ENCODE data around the gene PINLYP.

PINLYP gene

DNA sequence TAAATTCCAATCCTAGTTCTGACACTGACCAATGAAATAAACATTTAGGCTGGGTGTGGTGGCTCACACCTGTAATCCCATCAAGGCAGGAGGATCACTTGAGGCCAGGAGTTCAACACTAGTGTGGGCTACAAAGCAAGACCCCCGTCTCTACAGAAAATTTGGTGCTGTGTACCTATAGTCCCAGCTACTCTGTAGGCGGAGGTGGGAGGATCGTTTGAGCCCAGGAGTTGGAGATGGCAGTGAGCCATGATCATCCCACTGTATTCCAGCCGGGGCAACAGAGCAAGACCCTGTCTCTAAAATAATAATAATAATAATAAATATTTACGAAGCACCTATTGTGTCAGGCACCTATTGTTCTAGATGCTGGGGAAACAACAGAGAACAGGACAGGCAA is 13.7 kb downstream of the PINLYP start:
- TF ChIP-seq, protein P1, sequence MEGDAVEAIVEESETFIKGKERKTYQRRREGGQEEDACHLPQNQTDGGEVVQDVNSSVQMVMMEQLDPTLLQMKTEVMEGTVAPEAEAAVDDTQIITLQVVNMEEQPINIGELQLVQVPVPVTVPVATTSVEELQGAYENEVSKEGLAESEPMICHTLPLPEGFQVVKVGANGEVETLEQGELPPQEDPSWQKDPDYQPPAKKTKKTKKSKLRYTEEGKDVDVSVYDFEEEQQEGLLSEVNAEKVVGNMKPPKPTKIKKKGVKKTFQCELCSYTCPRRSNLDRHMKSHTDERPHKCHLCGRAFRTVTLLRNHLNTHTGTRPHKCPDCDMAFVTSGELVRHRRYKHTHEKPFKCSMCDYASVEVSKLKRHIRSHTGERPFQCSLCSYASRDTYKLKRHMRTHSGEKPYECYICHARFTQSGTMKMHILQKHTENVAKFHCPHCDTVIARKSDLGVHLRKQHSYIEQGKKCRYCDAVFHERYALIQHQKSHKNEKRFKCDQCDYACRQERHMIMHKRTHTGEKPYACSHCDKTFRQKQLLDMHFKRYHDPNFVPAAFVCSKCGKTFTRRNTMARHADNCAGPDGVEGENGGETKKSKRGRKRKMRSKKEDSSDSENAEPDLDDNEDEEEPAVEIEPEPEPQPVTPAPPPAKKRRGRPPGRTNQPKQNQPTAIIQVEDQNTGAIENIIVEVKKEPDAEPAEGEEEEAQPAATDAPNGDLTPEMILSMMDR (conservative IDR thresholded peaks at IDR 0.05; ENCODE audit: low read depth, low read length), result no peak
- Histone ChIP-seq H3K27me3 (ENCODE audit: insufficient read depth, low read depth) (no peaks in the 10 kb centered on the region), H3K36me3 (ENCODE audit: insufficient read depth) (no peaks in the 10 kb centered on the region), H3K9ac (no peak overlapping the region), H3K4me3 (IDR thresholded peaks at IDR 0.05; ENCODE audit: insufficient read depth, low read depth, low read length) (no peak overlapping the region), H2AFZ (ENCODE audit: low read depth) (no peak overlapping the region), H3K4me2 (no peak overlapping the region), H3K27ac (no peak overlapping the region), H3K79me2 (ENCODE audit: insufficient read depth, low read depth) (peaks cover 6% of the 10 kb centered on the region; the same call in 1 of the 2 replicates), H3K4me1 (ENCODE audit: low read depth, poor library complexity, severe bottlenecking) (peaks cover 10% of the 10 kb centered on the region), H4K20me1 (ENCODE audit: insufficient read depth) (no peaks in the 10 kb centered on the region)

DNA sequence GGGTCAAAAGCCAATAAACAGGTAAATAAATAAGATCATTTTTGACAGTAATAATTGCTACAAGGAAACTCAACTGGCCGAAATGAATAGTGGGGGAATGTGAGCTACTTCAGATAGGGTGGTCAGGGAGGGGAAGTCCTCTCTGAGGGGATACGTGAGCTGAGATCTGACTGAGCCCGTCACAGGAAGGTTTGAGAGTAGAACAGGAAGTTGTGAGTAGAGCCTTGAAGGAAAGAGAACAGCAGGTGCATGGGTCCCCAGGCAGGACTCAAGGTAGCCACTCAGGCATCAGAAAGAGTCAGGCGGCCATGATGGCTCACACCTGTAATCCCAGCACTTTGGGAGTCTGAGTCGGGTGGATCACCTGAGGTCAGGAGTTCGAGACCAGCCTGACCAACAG is 14.1 kb downstream of the PINLYP start:
- TF ChIP-seq, protein P1 (conservative IDR thresholded peaks at IDR 0.05; ENCODE audit: low read depth, low read length), result no peak
- no peak overlapping the region for H3K4me3 ChIP-seq (IDR thresholded peaks at IDR 0.05; ENCODE audit: insufficient read depth, low read depth, low read length)
- no peak overlapping the region for H3K4me2 ChIP-seq
- peaks cover 11% of the 10 kb centered on the region for H3K4me1 ChIP-seq (ENCODE audit: low read depth, poor library complexity, severe bottlenecking)
- no peak overlapping the region for H3K9ac ChIP-seq
- no peaks in the 10 kb centered on the region for H3K36me3 ChIP-seq (ENCODE audit: insufficient read depth)
- H3K27ac ChIP-seq, result no peak overlapping the region
- H4K20me1 ChIP-seq (ENCODE audit: insufficient read depth), result no peaks in the 10 kb centered on the region
- H3K27me3 ChIP-seq (ENCODE audit: insufficient read depth, low read depth), result no peaks in the 10 kb centered on the region
- no peak overlapping the region for H2AFZ ChIP-seq (ENCODE audit: low read depth)
- peaks cover 10% of the 10 kb centered on the region; the same call in 1 of the 2 replicates for H3K79me2 ChIP-seq (ENCODE audit: insufficient read depth, low read depth)

DNA sequence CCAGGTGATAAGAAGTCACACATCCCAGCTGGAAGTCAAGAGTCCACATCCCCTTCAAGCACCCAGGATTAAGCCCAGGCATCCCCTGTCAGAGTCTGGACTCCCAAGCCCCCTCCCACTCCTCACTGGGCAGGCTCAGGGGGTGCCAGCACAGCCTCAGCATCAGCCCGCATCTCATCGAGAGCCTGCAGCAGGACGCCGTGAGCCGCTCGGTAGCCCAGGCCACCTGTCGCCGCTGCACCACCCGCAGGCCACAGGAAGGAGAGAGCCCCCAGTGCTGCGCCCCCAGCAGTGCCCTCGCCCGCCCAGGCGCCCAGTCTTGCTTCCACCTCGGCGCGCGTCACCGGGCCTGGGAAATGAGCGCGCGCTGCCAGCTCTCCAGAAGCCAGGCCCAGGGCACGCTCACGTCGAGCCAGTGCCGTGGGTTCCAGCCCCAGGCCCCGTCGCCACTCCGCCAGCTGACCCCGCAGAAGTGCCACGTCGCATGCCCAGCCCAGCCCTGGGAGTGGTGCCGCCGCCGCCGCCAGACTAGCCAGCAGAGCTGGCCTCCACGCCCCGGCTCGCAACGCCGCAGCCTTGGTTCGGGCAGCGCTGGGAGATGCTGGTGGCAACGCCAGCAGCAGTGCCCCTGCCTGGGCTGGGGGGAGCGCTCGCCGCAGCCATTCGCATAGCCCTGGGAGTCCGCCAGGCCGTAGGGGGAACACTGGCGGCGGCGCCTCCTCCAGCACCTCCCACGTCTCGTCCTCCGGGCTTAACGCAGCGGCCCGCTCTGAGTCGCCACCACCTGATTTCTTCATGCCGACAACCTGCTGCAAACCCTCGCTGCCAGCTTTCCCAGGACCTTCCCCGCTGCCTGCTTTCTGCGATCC is 16.5 kb downstream of the PINLYP start:
- no peak overlapping the region for H3K27ac ChIP-seq
- H3K4me1 ChIP-seq (ENCODE audit: low read depth, poor library complexity, severe bottlenecking), result peaks cover 10% of the 10 kb centered on the region
- TF ChIP-seq, protein P1 (conservative IDR thresholded peaks at IDR 0.05; ENCODE audit: low read depth, low read length), result no peak
- no peaks in the 10 kb centered on the region for H4K20me1 ChIP-seq (ENCODE audit: insufficient read depth)
- H3K4me2 ChIP-seq, result no peak overlapping the region
- H3K27me3 ChIP-seq (ENCODE audit: insufficient read depth, low read depth), result no peaks in the 10 kb centered on the region
- peaks cover 19% of the 10 kb centered on the region for H3K79me2 ChIP-seq (ENCODE audit: insufficient read depth, low read depth)
- H3K9ac ChIP-seq, result no peak overlapping the region
- no peak overlapping the region for H2AFZ ChIP-seq (ENCODE audit: low read depth)
- H3K4me3 ChIP-seq (IDR thresholded peaks at IDR 0.05; ENCODE audit: insufficient read depth, low read depth, low read length), result no peak overlapping the region
- H3K36me3 ChIP-seq (ENCODE audit: insufficient read depth), result no peaks in the 10 kb centered on the region

DNA sequence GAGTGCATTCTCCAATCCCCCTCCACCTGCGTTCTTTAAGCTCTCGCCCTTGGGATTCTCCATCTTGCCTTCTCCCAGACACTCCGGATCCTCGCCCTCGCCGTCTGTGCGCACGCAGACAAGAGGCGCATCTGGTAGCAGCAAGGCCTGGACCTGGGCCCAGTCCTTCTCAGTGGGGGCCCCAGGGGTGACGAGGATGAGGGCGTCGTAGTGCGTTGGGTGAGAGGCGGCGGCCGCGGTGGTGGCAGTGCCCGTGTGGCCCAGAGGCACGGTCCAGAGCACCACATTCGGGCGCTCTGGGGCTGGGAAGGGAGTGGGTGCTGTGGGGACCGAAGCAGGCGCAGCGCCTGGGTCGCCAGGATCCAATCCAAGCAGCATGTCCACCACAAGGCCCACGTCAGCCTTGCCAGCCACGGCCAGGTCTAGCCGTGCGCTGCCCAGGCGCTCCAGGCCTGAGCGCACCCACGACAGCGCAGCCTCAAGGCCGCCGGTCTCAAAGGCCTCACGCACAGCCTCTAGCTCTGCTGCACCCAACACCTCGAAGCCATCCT is 17.3 kb downstream of the PINLYP start:
- Histone ChIP-seq H3K27me3 (ENCODE audit: insufficient read depth, low read depth) (no peaks in the 10 kb centered on the region), H3K4me3 (IDR thresholded peaks at IDR 0.05; ENCODE audit: insufficient read depth, low read depth, low read length) (no peak overlapping the region), H2AFZ (ENCODE audit: low read depth) (no peak overlapping the region), H3K27ac (no peak overlapping the region), H3K9ac (no peak overlapping the region), H3K79me2 (ENCODE audit: insufficient read depth, low read depth) (peaks cover 26% of the 10 kb centered on the region), H3K4me1 (ENCODE audit: low read depth, poor library complexity, severe bottlenecking) (peaks cover 13% of the 10 kb centered on the region), H3K36me3 (ENCODE audit: insufficient read depth) (no peaks in the 10 kb centered on the region), H3K4me2 (no peak overlapping the region), H4K20me1 (ENCODE audit: insufficient read depth) (no peaks in the 10 kb centered on the region)
- TF ChIP-seq, protein P1 (conservative IDR thresholded peaks at IDR 0.05; ENCODE audit: low read depth, low read length), result no peak

Data from KMS-11 (cell line).